ENCODE measurements around the gene SYCN. TPM values are rescaled to one million over a fixed set of nuclear protein-coding genes. Genes with fewer than 3 reads are reported as not detected.

SYCN gene
- total and polyA plus RNA-seq, 2 of the 13 experiments (the other 11 are each of a cell fraction or from before 2014, with no cell fraction given): not detected

- CTCF ChIA-PET (ENCODE audit: low intra/inter-chr PET ratio, low total read pairs): no interaction called here
- H2AFZ ChIP-seq (ENCODE audit: low read length): no peak overlapping the region
- no peak overlapping the region for H3K4me3 ChIP-seq (replicated peaks in 1 of 3; ENCODE audit: insufficient read depth in 1 of 3, low read depth in 2 of 3, low read length in 3 of 3)
- WGBS (ENCODE audit: low lambda C conversion rate): 32% methylated on average over 8 of the region's 8 CpGs
- intact Hi-C loops (cut with micrococcal nuclease; ENCODE audit: unreplicated experiment): no loop called here
- no peaks in the 10 kb centered on the region for H3K9me3 ChIP-seq (ENCODE audit: low read length)
- in situ Hi-C loops (cut with HindIII; ENCODE audit: extremely low pct_ligation_motif_present, low pct_unique_long_range_greater_than_20kb): no loop called here
- peaks cover 0 to 6% of the 10 kb centered on the region in 2 experiments; a peak in 1 of 5 replicates for H3K27me3 ChIP-seq (ENCODE audit: control insufficient read depth in 1 of 2, insufficient read depth in 2 of 2, low read length in 2 of 2)
- TF ChIP-seq ZNF512 (CRISPR knock-in tag; IDR thresholded peaks at IDR 0.05) (no peak), MAF1 (CRISPR knock-in tag; IDR thresholded peaks at IDR 0.05; ENCODE audit: borderline replicate concordance) (no peak), KAT2B (IDR thresholded peaks at IDR 0.05; ENCODE audit: borderline replicate concordance, low read depth, low read length) (no peak), ZNF275 (CRISPR knock-in tag; IDR thresholded peaks at IDR 0.05; ENCODE audit: borderline replicate concordance) (no peak), SAFB2 (CRISPR knock-in tag; IDR thresholded peaks at IDR 0.05; ENCODE audit: borderline replicate concordance, low read depth) (no peak), JUND (CRISPR knock-in tag; IDR thresholded peaks at IDR 0.05) (no peak), ZNF276 (CRISPR knock-in tag; IDR thresholded peaks at IDR 0.05; ENCODE audit: low read depth) (no peak)
- TF ChIP-seq, protein P1, sequence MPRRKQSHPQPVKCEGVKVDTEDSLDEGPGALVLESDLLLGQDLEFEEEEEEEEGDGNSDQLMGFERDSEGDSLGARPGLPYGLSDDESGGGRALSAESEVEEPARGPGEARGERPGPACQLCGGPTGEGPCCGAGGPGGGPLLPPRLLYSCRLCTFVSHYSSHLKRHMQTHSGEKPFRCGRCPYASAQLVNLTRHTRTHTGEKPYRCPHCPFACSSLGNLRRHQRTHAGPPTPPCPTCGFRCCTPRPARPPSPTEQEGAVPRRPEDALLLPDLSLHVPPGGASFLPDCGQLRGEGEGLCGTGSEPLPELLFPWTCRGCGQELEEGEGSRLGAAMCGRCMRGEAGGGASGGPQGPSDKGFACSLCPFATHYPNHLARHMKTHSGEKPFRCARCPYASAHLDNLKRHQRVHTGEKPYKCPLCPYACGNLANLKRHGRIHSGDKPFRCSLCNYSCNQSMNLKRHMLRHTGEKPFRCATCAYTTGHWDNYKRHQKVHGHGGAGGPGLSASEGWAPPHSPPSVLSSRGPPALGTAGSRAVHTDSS (CRISPR knock-in tag; conservative IDR thresholded peaks at IDR 0.05): no peak
- TF ChIP-seq, protein P2, sequence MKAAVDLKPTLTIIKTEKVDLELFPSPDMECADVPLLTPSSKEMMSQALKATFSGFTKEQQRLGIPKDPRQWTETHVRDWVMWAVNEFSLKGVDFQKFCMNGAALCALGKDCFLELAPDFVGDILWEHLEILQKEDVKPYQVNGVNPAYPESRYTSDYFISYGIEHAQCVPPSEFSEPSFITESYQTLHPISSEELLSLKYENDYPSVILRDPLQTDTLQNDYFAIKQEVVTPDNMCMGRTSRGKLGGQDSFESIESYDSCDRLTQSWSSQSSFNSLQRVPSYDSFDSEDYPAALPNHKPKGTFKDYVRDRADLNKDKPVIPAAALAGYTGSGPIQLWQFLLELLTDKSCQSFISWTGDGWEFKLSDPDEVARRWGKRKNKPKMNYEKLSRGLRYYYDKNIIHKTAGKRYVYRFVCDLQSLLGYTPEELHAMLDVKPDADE (CRISPR knock-in tag; IDR thresholded peaks at IDR 0.05): no peak
- TF ChIP-seq, protein P3, sequence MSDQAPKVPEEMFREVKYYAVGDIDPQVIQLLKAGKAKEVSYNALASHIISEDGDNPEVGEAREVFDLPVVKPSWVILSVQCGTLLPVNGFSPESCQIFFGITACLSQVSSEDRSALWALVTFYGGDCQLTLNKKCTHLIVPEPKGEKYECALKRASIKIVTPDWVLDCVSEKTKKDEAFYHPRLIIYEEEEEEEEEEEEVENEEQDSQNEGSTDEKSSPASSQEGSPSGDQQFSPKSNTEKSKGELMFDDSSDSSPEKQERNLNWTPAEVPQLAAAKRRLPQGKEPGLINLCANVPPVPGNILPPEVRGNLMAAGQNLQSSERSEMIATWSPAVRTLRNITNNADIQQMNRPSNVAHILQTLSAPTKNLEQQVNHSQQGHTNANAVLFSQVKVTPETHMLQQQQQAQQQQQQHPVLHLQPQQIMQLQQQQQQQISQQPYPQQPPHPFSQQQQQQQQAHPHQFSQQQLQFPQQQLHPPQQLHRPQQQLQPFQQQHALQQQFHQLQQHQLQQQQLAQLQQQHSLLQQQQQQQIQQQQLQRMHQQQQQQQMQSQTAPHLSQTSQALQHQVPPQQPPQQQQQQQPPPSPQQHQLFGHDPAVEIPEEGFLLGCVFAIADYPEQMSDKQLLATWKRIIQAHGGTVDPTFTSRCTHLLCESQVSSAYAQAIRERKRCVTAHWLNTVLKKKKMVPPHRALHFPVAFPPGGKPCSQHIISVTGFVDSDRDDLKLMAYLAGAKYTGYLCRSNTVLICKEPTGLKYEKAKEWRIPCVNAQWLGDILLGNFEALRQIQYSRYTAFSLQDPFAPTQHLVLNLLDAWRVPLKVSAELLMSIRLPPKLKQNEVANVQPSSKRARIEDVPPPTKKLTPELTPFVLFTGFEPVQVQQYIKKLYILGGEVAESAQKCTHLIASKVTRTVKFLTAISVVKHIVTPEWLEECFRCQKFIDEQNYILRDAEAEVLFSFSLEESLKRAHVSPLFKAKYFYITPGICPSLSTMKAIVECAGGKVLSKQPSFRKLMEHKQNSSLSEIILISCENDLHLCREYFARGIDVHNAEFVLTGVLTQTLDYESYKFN (CRISPR knock-in tag; conservative IDR thresholded peaks at IDR 0.05): no peak
- no TSS peak for BruUV-seq (replicated peaks)
- H3K36me3 ChIP-seq (replicated peaks in 1 of 2; ENCODE audit: control insufficient read depth in 1 of 2, insufficient read depth in 2 of 2, low read length in 2 of 2): no peaks in the 10 kb centered on the region
- no peak overlapping the region for H3K4me2 ChIP-seq (ENCODE audit: low read depth, low read length)
- peaks cover 10% of the 10 kb centered on the region for H3K4me1 ChIP-seq (ENCODE audit: insufficient read depth, low read length)
- POLR2A ChIA-PET: no interaction called here
- H4K20me1 ChIP-seq (ENCODE audit: insufficient read depth, low read length): no peaks in the 10 kb centered on the region
- H3K27ac ChIP-seq (ENCODE audit: extremely low read length, insufficient read depth, low read length): no peak overlapping the region
- no peak overlapping the region for H3K9ac ChIP-seq (ENCODE audit: insufficient read depth, low read depth, low read length)
- FAIRE-seq: no peak
- no peaks in the 10 kb centered on the region for H3K79me2 ChIP-seq (ENCODE audit: insufficient read depth, low read length)
- ATAC-seq: no peak
- no peak for DNase-seq (ENCODE audit: low spot score)
These were observed 49.5 kb upstream of the SYCN start for GRCh38 chr19:39253374-39254149.
